Cerebellar nuclear complex (tissue), 1 donor: ENCODE results near the gene PGM2.

ENCODE experiments used
- DNase-seq, 2 experiments: peaks; one replicate each; lab custom pipeline; 2025; lab: John Stamatoyannopoulos, UW

Gene PGM2

DNA sequence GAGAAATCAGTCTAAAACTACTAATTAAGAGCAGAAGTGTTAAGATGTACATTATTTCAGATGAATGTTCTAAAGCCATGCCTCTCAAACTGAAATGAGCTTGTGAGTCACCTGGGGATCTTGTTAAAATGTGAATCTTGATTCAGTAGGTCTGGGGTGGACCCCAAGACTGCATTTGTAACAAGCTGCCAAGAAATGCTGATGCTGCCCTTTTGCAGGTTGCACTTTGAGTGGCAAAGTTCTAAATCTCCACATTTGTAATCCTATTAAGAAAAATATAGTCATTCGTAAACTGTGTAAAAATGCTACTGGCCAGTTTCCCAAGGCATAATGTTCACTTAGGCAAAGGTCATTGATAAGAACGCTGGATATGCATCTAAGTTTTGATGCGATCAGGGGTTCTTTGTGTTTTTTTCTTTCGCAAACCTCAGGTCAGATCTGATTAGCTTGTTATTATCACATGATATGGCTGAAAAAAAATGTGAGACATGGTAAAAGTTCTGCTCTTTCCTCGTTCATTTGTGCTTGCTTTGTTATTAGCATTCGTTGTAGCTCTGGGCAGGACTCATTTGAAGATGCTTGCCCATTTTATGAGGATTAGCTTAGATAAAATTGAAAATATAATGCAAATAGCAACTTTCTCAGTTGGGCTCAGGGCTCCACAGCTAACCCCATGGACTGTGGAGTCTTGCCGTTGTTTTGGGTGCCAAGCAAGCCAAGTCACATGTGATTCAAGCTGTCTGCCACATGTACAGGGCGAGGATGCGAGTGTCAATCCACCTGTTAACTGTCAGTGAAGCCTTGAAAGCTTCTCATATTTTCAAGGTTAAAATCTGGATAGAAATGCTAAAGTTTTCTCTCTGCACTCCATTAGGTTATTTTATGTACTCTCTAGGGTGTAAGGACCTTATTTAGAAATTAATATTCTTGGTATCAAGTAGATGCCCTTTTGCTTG, 76.5 kb downstream of the PGM2 start:
- no peak for DNase-seq

GRCh38 chr4:37903901-37904300, 77.4 kb downstream of the PGM2 start:
- no peak for DNase-seq

GRCh38 chr4:37904824-37905223, 78.3 kb downstream of the PGM2 start:
- DNase-seq, result no peak

- DNase-seq, result no peak
Observed at GRCh38 chr4:37905533-37906169, 79.2 kb downstream of the PGM2 start.

GRCh38 chr4:37908488-37909331, 82.2 kb downstream of the PGM2 start:
- DNase-seq, result no peak

- DNase-seq, result no peak
Observed at GRCh38 chr4:37909332-37910090, 83.0 kb downstream of the PGM2 start.

- no peak for DNase-seq
Observed at GRCh38 chr4:37910091-37910486, 83.6 kb downstream of the PGM2 start.
